Loucy (cell line): Measurements from ENCODE around the gene STK39.

Source experiments
- H2AFZ ChIP-seq: fragments of 200-600 bp; sonication (generic); 2 replicates; pipeline ENCODE4 v1.6.0; 2016; ENCODE audit warnings: antibody characterized with exemption, mild to moderate bottlenecking, low read length, moderate library complexity
- H3F3A ChIP-seq: fragments of 200-600 bp; 2 replicates; pipeline ENCODE4 v1.6.0; 2016; ENCODE audit warnings: antibody characterized with exemption, low read depth, mild to moderate bottlenecking
- H3K27me3 ChIP-seq: fragments of 200-600 bp; sonication (generic); 2 replicates; pipeline ENCODE4 v1.6.1; 2014; ENCODE audit warnings: low read length, mild to moderate bottlenecking; ENCODE audit not compliant: insufficient read depth, poor library complexity, severe bottlenecking
- H3K36me3 ChIP-seq: fragments of 200-600 bp; sonication (generic); 2 replicates; pipeline ENCODE4 v1.6.1; 2016; ENCODE audit warnings: low read length; ENCODE audit not compliant: insufficient read depth
- H3K4me1 ChIP-seq: fragments of 200-600 bp; sonication (generic); 2 replicates; pipeline ENCODE4 v1.5.1; 2014; ENCODE audit warnings: low read length, mild to moderate bottlenecking; ENCODE audit not compliant: insufficient read depth, poor library complexity, severe bottlenecking
- H3K4me2 ChIP-seq: fragments of 200-600 bp; sonication (generic); 2 replicates; pipeline ENCODE4 v1.6.0; 2014; ENCODE audit warnings: antibody characterized with exemption, low read length, low read depth, mild to moderate bottlenecking; ENCODE audit not compliant: poor library complexity, severe bottlenecking
- H3K4me3 ChIP-seq: fragments of 200-600 bp; sonication (generic); 2 replicates; pipeline ENCODE4 v1.5.1; 2014; ENCODE audit warnings: low read length, mild to moderate bottlenecking, mixed read lengths; ENCODE audit not compliant: poor library complexity, severe bottlenecking
- H3K79me2 ChIP-seq: fragments of 200-600 bp; sonication (generic); 2 replicates; pipeline ENCODE4 v1.6.1; 2014; ENCODE audit warnings: low read length; ENCODE audit not compliant: insufficient read depth
- H3K9ac ChIP-seq: fragments of 200-600 bp; sonication (generic); 2 replicates; pipeline ENCODE4 v1.6.0; 2014; ENCODE audit warnings: mild to moderate bottlenecking, low read depth, low read length, moderate library complexity; ENCODE audit not compliant: poor library complexity, severe bottlenecking
- H3K9me2 ChIP-seq: fragments of 200-600 bp; sonication (generic); replicated peaks from 2 replicates; pipeline ENCODE4 v1.6.1; 2016; ENCODE audit warnings: low read depth, low read length, mixed read lengths
- H3K9me3 ChIP-seq: fragments of 200-600 bp; sonication (generic); 2 replicates; pipeline ENCODE4 v1.6.1; 2014; ENCODE audit warnings: mild to moderate bottlenecking, antibody characterized with exemption, low read length, low read depth; ENCODE audit not compliant: insufficient read depth
- H4K20me1 ChIP-seq: fragments of 200-600 bp; sonication (generic); 2 replicates; pipeline ENCODE4 v1.6.0; 2014; ENCODE audit warnings: antibody characterized with exemption, low read length, mild to moderate bottlenecking; ENCODE audit not compliant: insufficient read depth, poor library complexity, severe bottlenecking
- CTCF ChIP-seq: fragments of 200-600 bp; sonication (generic); conservative IDR thresholded peaks from 2 replicates; pipeline ENCODE4 v1.5.1; 2014; ENCODE audit warnings: mild to moderate bottlenecking, antibody characterized with exemption, low read length
- EZH2phosphoT487 ChIP-seq: fragments of 200-600 bp; IDR thresholded peaks from 2 replicates; pipeline ENCODE4 v1.6.1; 2018; ENCODE audit warnings: antibody characterized with exemption, mild to moderate bottlenecking, moderate library complexity, borderline replicate concordance

STK39 gene

GRCh38 chr2:168147830-168148794 lies 99.3 kb downstream of the STK39 start:
- H3K9me2 ChIP-seq: no peaks in the 10 kb centered on the region

GRCh38 chr2:168146892-168147810 lies 100.2 kb downstream of the STK39 start:
- Histone ChIP-seq H2AFZ (no peak overlapping the region), H3K9me3 (no peaks in the 10 kb centered on the region), H3K9ac (no peak overlapping the region), H3K36me3 (peaks cover 37% of the 10 kb centered on the region; the same call in 1 of the 2 replicates), H4K20me1 (no peaks in the 10 kb centered on the region), H3K9me2 (no peaks in the 10 kb centered on the region), H3F3A (no peaks in the 10 kb centered on the region), H3K4me3 (no peak overlapping the region), H3K4me1 (peaks cover 3% of the 10 kb centered on the region), H3K4me2 (no peak overlapping the region), H3K27me3 (no peaks in the 10 kb centered on the region), H3K79me2 (no peaks in the 10 kb centered on the region)
- TF ChIP-seq EZH2phosphoT487 (no peak), CTCF (no peak)

More at GRCh38 chr2:168147830-168148794, 99.3 kb downstream of the STK39 start:
- H3K9me3 ChIP-seq: no peaks in the 10 kb centered on the region
- no peaks in the 10 kb centered on the region for H3F3A ChIP-seq
- peaks cover 42% of the 10 kb centered on the region; the same call in 1 of the 2 replicates for H3K36me3 ChIP-seq
- H3K4me2 ChIP-seq: no peak overlapping the region
- peaks cover 3% of the 10 kb centered on the region for H3K4me1 ChIP-seq
- H4K20me1 ChIP-seq: no peaks in the 10 kb centered on the region
- no peak for TF ChIP-seq EZH2phosphoT487
- no peak for TF ChIP-seq CTCF
- no peak overlapping the region for H3K9ac ChIP-seq
- no peak overlapping the region for H3K4me3 ChIP-seq
- H3K79me2 ChIP-seq: no peaks in the 10 kb centered on the region
- H3K27me3 ChIP-seq: no peaks in the 10 kb centered on the region
- H2AFZ ChIP-seq: no peak overlapping the region

GRCh38 chr2:168145426-168146310 lies 101.7 kb downstream of the STK39 start:
- H3K27me3 ChIP-seq: no peaks in the 10 kb centered on the region
- H3K9me2 ChIP-seq: no peaks in the 10 kb centered on the region
- no peaks in the 10 kb centered on the region for H4K20me1 ChIP-seq
- H3K79me2 ChIP-seq: no peaks in the 10 kb centered on the region; the same call in 1 of the 2 replicates
- peaks cover 3% of the 10 kb centered on the region for H3K4me1 ChIP-seq
- no peaks in the 10 kb centered on the region for H3K9me3 ChIP-seq
- H2AFZ ChIP-seq: no peak overlapping the region
- H3K4me3 ChIP-seq: no peak overlapping the region
- H3K4me2 ChIP-seq: no peak overlapping the region
- TF ChIP-seq EZH2phosphoT487 (no peak), CTCF (no peak)
- no peak overlapping the region for H3K9ac ChIP-seq
- H3K36me3 ChIP-seq: peaks cover 32% of the 10 kb centered on the region; the same call in 1 of the 2 replicates
- H3F3A ChIP-seq: no peaks in the 10 kb centered on the region
